ENCODE results near the gene CYP17A1.

Gene CYP17A1

DNA sequence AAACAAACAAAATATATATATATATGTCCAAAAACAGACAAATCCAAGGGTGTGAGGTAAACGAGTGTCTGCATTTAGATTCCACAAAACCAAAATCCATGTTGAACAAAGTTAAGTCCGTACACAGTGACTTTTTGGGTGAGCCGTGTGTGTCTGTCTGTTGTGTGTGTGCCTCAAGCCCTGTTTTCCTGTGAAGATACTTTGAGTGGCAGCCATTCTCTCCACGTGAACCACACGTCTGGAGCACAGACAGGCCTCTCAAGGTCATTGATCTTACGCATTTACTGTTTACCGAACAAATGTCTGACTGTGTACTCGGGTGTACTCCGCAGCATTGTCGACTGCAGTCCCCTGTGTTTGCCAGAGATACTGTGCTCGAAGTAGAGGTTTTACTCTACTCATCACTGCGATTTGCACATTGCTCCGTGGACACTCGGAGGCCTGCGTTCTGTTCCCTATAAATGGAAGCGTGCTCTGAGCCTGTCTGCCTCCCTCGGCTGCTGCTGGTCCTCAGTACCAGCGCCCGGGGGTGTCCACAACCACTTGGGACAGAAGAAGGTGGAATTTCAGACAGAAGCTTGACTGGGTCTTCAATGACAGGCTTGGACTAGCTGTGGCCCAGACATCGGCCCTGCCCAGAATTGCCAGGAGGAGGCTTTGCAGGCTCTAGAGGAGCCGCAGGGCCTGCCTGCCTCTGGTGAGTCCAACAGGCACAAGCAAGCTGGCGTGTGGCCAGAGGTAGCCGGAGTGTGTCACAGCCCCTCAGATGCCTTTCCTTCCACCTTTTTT, 22.1 kb downstream of the CYP17A1 start:
- Histone ChIP-seq H3K9me2 (replicated peaks; ENCODE audit: insufficient read depth, low read length) (no peaks in the 10 kb centered on the region), H2AFZ (ENCODE audit: low read depth, low read length, severe bottlenecking) (no peak overlapping the region), H3K27ac (ENCODE audit: low read depth, low read length) (no peak overlapping the region), H3K79me2 (ENCODE audit: insufficient read depth, low read length) (no peaks in the 10 kb centered on the region), H3K27me3 (ENCODE audit: low read length) (no peaks in the 10 kb centered on the region), H3K9me3 (ENCODE audit: insufficient read depth, low read length) (no peaks in the 10 kb centered on the region), H3K36me3 (ENCODE audit: low read length) (no peaks in the 10 kb centered on the region), H4K20me1 (ENCODE audit: low read depth, low read length) (no peaks in the 10 kb centered on the region), H3K9ac (ENCODE audit: low read length) (no peak overlapping the region), H3K4me3 (ENCODE audit: insufficient read depth, low read length, poor library complexity, severe bottlenecking) (no peak overlapping the region), H3F3A (ENCODE audit: insufficient read depth) (no peaks in the 10 kb centered on the region), H3K4me2 (ENCODE audit: low read depth, low read length, poor library complexity, severe bottlenecking) (no peak overlapping the region)
- TF ChIP-seq CTCF (IDR thresholded peaks at IDR 0.05; ENCODE audit: insufficient read depth, low read length, poor library complexity, severe bottlenecking) (no peak), EZH2phosphoT487 (conservative IDR thresholded peaks at IDR 0.05; ENCODE audit: low read length) (no peak)

DNA sequence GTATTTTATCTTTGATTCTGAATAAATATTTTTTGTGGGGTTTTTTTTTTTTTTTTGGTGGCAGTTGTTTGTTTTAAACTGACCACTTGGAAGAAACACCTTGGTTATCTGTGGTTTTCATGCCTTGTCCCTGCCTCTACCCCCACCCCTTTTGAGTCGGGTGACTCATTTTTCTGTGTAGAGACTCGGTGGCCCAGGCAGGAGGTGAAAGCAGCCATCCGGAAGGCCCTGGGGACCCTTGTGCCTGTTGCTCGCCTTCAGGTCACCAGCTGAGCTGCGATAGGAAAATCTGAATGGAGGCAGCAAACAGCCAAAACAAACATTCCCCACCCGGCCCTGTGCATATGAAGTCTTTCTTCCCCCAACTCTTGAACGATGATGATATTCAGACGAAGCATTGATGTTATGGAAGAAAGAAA, 22.8 kb downstream of the CYP17A1 start:
- H3K4me2 ChIP-seq (ENCODE audit: low read depth, low read length, poor library complexity, severe bottlenecking) = no peak overlapping the region

GRCh38 chr10:102813734-102814452, 23.3 kb downstream of the CYP17A1 start:
- no peak overlapping the region for H3K4me3 ChIP-seq (ENCODE audit: insufficient read depth, low read length, poor library complexity, severe bottlenecking)
- no peaks in the 10 kb centered on the region for H4K20me1 ChIP-seq (ENCODE audit: low read depth, low read length)
- no peak overlapping the region for H3K9ac ChIP-seq (ENCODE audit: low read length)
- H3K9me3 ChIP-seq (ENCODE audit: insufficient read depth, low read length) = no peaks in the 10 kb centered on the region
- TF ChIP-seq CTCF (IDR thresholded peaks at IDR 0.05; ENCODE audit: insufficient read depth, low read length, poor library complexity, severe bottlenecking) = no peak
- TF ChIP-seq EZH2phosphoT487 (conservative IDR thresholded peaks at IDR 0.05; ENCODE audit: low read length) = no peak
- H3F3A ChIP-seq (ENCODE audit: insufficient read depth) = no peaks in the 10 kb centered on the region
- no peak overlapping the region for H2AFZ ChIP-seq (ENCODE audit: low read depth, low read length, severe bottlenecking)
- no peaks in the 10 kb centered on the region for H3K9me2 ChIP-seq (replicated peaks; ENCODE audit: insufficient read depth, low read length)
- no peak overlapping the region for H3K27ac ChIP-seq (ENCODE audit: low read depth, low read length)
- no peaks in the 10 kb centered on the region for H3K36me3 ChIP-seq (ENCODE audit: low read length)
- H3K27me3 ChIP-seq (ENCODE audit: low read length) = no peaks in the 10 kb centered on the region
- H3K79me2 ChIP-seq (ENCODE audit: insufficient read depth, low read length) = no peaks in the 10 kb centered on the region
- H3K4me2 ChIP-seq (ENCODE audit: low read depth, low read length, poor library complexity, severe bottlenecking) = no peak overlapping the region

More for the DNA sequence above, 22.8 kb downstream of the CYP17A1 start:
- H4K20me1 ChIP-seq (ENCODE audit: low read depth, low read length) = no peaks in the 10 kb centered on the region
- no peaks in the 10 kb centered on the region for H3K9me2 ChIP-seq (replicated peaks; ENCODE audit: insufficient read depth, low read length)
- no peak overlapping the region for H3K4me3 ChIP-seq (ENCODE audit: insufficient read depth, low read length, poor library complexity, severe bottlenecking)
- TF ChIP-seq CTCF (IDR thresholded peaks at IDR 0.05; ENCODE audit: insufficient read depth, low read length, poor library complexity, severe bottlenecking) (no peak), EZH2phosphoT487 (conservative IDR thresholded peaks at IDR 0.05; ENCODE audit: low read length) (no peak)
- H2AFZ ChIP-seq (ENCODE audit: low read depth, low read length, severe bottlenecking) = no peak overlapping the region
- no peaks in the 10 kb centered on the region for H3F3A ChIP-seq (ENCODE audit: insufficient read depth)
- no peak overlapping the region for H3K9ac ChIP-seq (ENCODE audit: low read length)
- H3K27ac ChIP-seq (ENCODE audit: low read depth, low read length) = no peak overlapping the region
- H3K27me3 ChIP-seq (ENCODE audit: low read length) = no peaks in the 10 kb centered on the region
- no peaks in the 10 kb centered on the region for H3K9me3 ChIP-seq (ENCODE audit: insufficient read depth, low read length)
- H3K36me3 ChIP-seq (ENCODE audit: low read length) = no peaks in the 10 kb centered on the region
- H3K79me2 ChIP-seq (ENCODE audit: insufficient read depth, low read length) = no peaks in the 10 kb centered on the region

Measured in SU-DHL-6 (cell line).